ENCODE results near the gene C1QTNF2. TPM values are rescaled to one million over a fixed set of nuclear protein-coding genes. Genes with fewer than 3 reads are reported as not detected.

Gene C1QTNF2
- total and polyA plus RNA-seq, 2 of the 8 experiments (the other 6 are each of a cell fraction or from before 2014, with no cell fraction given), result 1.0 to 2.0 TPM

DNA sequence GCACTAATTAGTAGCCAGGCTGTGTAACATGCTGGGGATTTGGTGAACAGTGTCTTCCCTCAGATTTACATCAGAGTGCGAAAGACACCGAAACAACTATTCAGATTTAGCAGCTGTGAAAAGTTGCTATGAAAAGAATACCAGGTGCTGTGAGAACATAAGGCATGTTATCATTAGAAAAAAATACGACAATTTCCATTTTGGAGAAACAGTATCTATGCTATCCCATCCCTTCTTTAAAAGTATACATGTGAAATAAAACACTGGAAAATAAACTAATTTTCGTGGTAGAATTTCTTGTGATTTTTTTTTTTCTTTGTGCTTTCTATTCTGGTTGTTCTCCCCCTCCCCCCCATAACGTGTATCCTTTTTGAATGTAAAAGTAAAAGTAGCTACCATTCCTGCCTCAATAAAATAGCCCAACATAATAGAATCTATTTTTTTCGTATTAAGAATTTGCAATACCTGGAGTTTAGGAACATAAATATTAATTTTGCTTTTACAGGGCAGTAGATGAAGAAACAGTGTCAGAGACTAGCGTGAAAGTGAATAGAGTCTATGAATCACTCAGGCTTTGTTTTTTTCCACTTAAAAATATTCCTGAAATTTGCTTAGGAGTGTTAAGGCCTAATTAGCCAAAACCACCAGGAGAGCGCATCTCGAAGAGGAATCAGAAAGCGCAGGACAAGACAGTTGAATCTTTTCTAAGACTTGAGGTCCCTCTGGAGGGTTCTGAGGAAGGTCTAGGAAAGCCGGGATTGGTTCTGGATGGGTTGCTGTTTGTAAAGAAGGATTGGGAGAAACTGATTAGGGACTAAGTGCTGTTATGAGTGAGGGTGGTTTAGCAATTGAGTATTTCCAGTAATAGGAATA, 49.3 kb upstream of the C1QTNF2 start:
- Histone ChIP-seq H3K9ac (replicated peaks in 1 of 4; ENCODE audit: extremely low read depth in 1 of 4, low read depth in 3 of 4, low read length in 3 of 4) (peak overlapping the region; percentile 39 to 93 (median 65)), H3K79me2 (ENCODE audit: control insufficient read depth in 1 of 2, insufficient read depth in 2 of 2, low read length in 2 of 2) (peaks cover 9 to 54% of the 10 kb centered on the region in 2 experiments), H2BK20ac (ENCODE audit: low read length) (no peak overlapping the region), H3K23ac (ENCODE audit: insufficient read length) (no peak overlapping the region), H2AK5ac (ENCODE audit: low read depth, low read length) (no peak overlapping the region), H3K18ac (ENCODE audit: extremely low read depth, low read length) (0 out of 2 replicates have a peak overlapping the region, but pooled peaks have one; percentile 9), H2BK5ac (ENCODE audit: low read depth, low read length) (no peak overlapping the region; the same call in none of the 2 replicates), H3K4me3 (ENCODE audit: extremely low read depth in 1 of 4, insufficient read depth in 2 of 4, low read depth in 3 of 4, low read length in 4 of 4) (peak overlapping the region; percentile 83 to 95 (median 94); a peak in 7 of 8 replicates), H3K4ac (replicated peaks; ENCODE audit: insufficient read length, low read depth, low read length) (peak overlapping the region; percentile 91), H4K20me1 (replicated peaks in 1 of 2; ENCODE audit: control insufficient read depth in 1 of 2, insufficient read depth in 2 of 2, low read length in 2 of 2) (peaks cover 0 to 3% of the 10 kb centered on the region in 2 experiments), H3K23me2 (ENCODE audit: low read depth, low read length) (peaks cover 5% of the 10 kb centered on the region), H3K14ac (ENCODE audit: insufficient read length) (no peak overlapping the region), H3K4me2 (ENCODE audit: insufficient read depth in 1 of 2, low read depth in 2 of 2, low read length in 2 of 2) (peak overlapping the region; percentile 77 to 91), H2BK15ac (ENCODE audit: low read length) (no peak overlapping the region), H3K9me3 (ENCODE audit: insufficient read depth in 2 of 2, low read depth in 1 of 2, low read length in 1 of 2) (no peaks in the 10 kb centered on the region), H4K5ac (ENCODE audit: insufficient read length, low read depth, low read length) (peak overlapping the region; percentile 71), H2BK12ac (ENCODE audit: low read depth, low read length) (no peak overlapping the region), H4K91ac (replicated peaks; ENCODE audit: insufficient read length, low read length) (no peak overlapping the region), H4K8ac (ENCODE audit: extremely low read depth, insufficient read depth, low read length) (no peak overlapping the region), H3K27ac (ENCODE audit: low read depth, low read length) (peak overlapping the region; percentile 60; the same call in 1 of the 2 replicates), H2BK120ac (replicated peaks; ENCODE audit: low read depth, low read length) (peak overlapping the region; percentile 34), H3K79me1 (ENCODE audit: low read depth, low read length) (peaks cover 2% of the 10 kb centered on the region; the same call in 1 of the 2 replicates), H3K27me3 (replicated peaks in 1 of 4; ENCODE audit: control insufficient read depth in 3 of 4, extremely low read depth in 1 of 4, insufficient read depth in 3 of 4, low read length in 3 of 4) (no peaks in the 10 kb centered on the region), H3K4me1 (replicated peaks in 1 of 4; ENCODE audit: control insufficient read depth in 3 of 4, insufficient read depth in 4 of 4, low read length in 3 of 4) (peaks cover 0 to 8% (median 4%) of the 10 kb centered on the region in 4 experiments; a peak in 3 of 7 replicates), H3K56ac (replicated peaks; ENCODE audit: insufficient read length, low read depth, low read length) (no peak overlapping the region), H3K36me3 (ENCODE audit: control insufficient read depth in 2 of 4, insufficient read depth in 4 of 4, low read length in 3 of 4) (peaks cover 0 to 19% (median 14%) of the 10 kb centered on the region in 4 experiments; a peak in 6 of 8 replicates), H2AFZ (ENCODE audit: low read length) (0 out of 2 replicates have a peak overlapping the region, but pooled peaks have one; percentile 36)
- WGBS, 2 experiments (ENCODE audit: extremely low coverage in 1 of 2, insufficient coverage in 1 of 2, insufficient read length in 1 of 2, insufficient replicate concordance in 2 of 2, low coverage in 1 of 2, low lambda C conversion rate in 2 of 2, missing lambda C conversion rate in 1 of 2), result 53% methylated on average over 11 of the region's 11 CpGs; no CpG with 5 or more reads in 1 of the 2 experiments
- FAIRE-seq (no peak), DNase-seq (ENCODE audit: low read depth in 1 of 2, low spot score in 2 of 2) (no peak)
- ChIA-PET CTCF (ENCODE audit: partially characterized antibody) (interaction anchor here (0.7 to 1.4 kb wide), 2 partner anchors 19 to 408 kb away, joined by 3 to 6 read pairs; no protein-coding TSS in a partner anchor), POLR2A (ENCODE audit: partially characterized antibody) (interaction anchor here (0.6 to 0.8 kb wide), 2 partner anchors 8 to 1311 kb away, joined by 3 to 4 read pairs; no protein-coding TSS in a partner anchor)
- TF ChIP-seq NRF1 (IDR thresholded peaks at IDR 0.05; ENCODE audit: low read depth, low read length) (no peak), ASH2L (IDR thresholded peaks at IDR 0.05; ENCODE audit: low read length) (no peak), POLR2AphosphoS5 (IDR thresholded peaks at IDR 0.05; ENCODE audit: low read depth, low read length) (no peak), SIRT6 (IDR thresholded peaks at IDR 0.05; ENCODE audit: low read length) (no peak), EP300 (IDR thresholded peaks at IDR 0.05; ENCODE audit: borderline replicate concordance in 1 of 2, low read depth in 2 of 2, low read length in 2 of 2) (no peak), POLR2A (IDR thresholded peaks at IDR 0.05; ENCODE audit: control extremely low read depth in 1 of 2, low read depth in 2 of 2, low read length in 2 of 2) (no peak), CTBP2 (IDR thresholded peaks at IDR 0.05; ENCODE audit: borderline replicate concordance, insufficient read depth, insufficient read length, low read length) (no peak), JUN (IDR thresholded peaks at IDR 0.05; ENCODE audit: low read depth, low read length) (no peak), YY1 (IDR thresholded peaks at IDR 0.05; ENCODE audit: low read depth, low read length) (no peak), MAFK (IDR thresholded peaks at IDR 0.05; ENCODE audit: low read depth, low read length) (no peak), TAF7 (optimal IDR thresholded peaks at IDR 0.05; ENCODE audit: borderline replicate concordance, low read depth, low read length) (no peak), KDM1A (IDR thresholded peaks at IDR 0.05; ENCODE audit: borderline replicate concordance, low read length) (no peak)
